NCI-H82 treated with DMSO at 0.1 percent for 48 hours (cell line): ENCODE results near the gene PIP4K2A.

Experiments used
- DNase-seq: peaks from one replicate; lab custom pipeline; 2025; ENCODE audit not compliant: unreplicated experiment; lab: John Stamatoyannopoulos, UW

The PIP4K2A gene

GRCh38 chr10:22489467-22489866 is 224.9 kb downstream of the PIP4K2A start:
- DNase-seq: no peak

GRCh38 chr10:22486431-22486830 is 227.9 kb downstream of the PIP4K2A start:
- DNase-seq: no peak
